HepG2 (cell line): ENCODE data around the gene HSD3B1. TPM values are rescaled to one million over a fixed set of nuclear protein-coding genes. Genes with fewer than 3 reads are reported as not detected.

Experiments
- ATAC-seq: fragments of 200-7000 bp; cut with Tn5 transposase; 3 replicates; pipeline ENCODE4 v1.9.1; 2020; ENCODE audit warnings: mild to moderate bottlenecking, moderate library complexity
- BruUV-seq: library from RNA; stranded (reverse); fragments of 400-500 nt; replicated peaks from 2 replicates; lab custom pipeline; 2021; lab: Mats Ljungman, UMichigan
- CTCF ChIA-PET: fragments of 300-600 bp; formaldehyde crosslinking; extraction: SDS; loops from one replicate; lab custom pipeline; 2021; ENCODE audit warnings: low total read pairs, inconsistent platforms, low intra/inter-chr PET ratio; lab: Yijun Ruan, JAX
- POLR2A ChIA-PET: fragments of 350-600 bp; sonication (Branson Sonifier 250); formaldehyde crosslinking; loops from one replicate; lab custom pipeline; 2020; ENCODE audit warnings: antibody characterized with exemption, inconsistent platforms; lab: Yijun Ruan, JAX
- DNase-seq: peaks from one replicate; pipeline ENCODE4 v3.0.0-alpha.2; 2015; ENCODE audit warnings: low spot score
- FAIRE-seq: peaks from 3 replicates; lab custom pipeline; 2011; peaks lifted over from hg19 to GRCh38; lab: Jason Lieb, UNC
- H2AFZ ChIP-seq: one replicate; pipeline ENCODE4 v1.6.1; 2011; ENCODE audit warnings: low read length, inconsistent platforms
- H3K27ac ChIP-seq: fragments of 300-600 bp; 3 replicates; pipeline ENCODE4 v1.8.0; 2011; ENCODE audit warnings: mixed run types, mild to moderate bottlenecking, mixed read lengths, low read length, inconsistent platforms; ENCODE audit not compliant: insufficient read depth; ENCODE audit errors: extremely low read length
- H3K27me3 ChIP-seq, 2 experiments: fragments of 200-600 bp in 1 of 2; 2 replicates in 1 of 2; 3 replicates in 1 of 2; pipeline versions ENCODE4 v1.6.0 to v1.8.0; 2011; ENCODE audit warnings: low read length in 2 of 2, mild to moderate bottlenecking in 2 of 2, moderate library complexity in 2 of 2, inconsistent platforms in 1 of 2; ENCODE audit not compliant: insufficient read depth in 2 of 2, control insufficient read depth in 1 of 2
- H3K36me3 ChIP-seq, 2 experiments: fragments of 200-600 bp in 1 of 2; replicated peaks in 1 of 2; 2 replicates in 1 of 2; 3 replicates in 1 of 2; pipeline versions ENCODE4 v1.5.1 to v1.8.0; 2011; ENCODE audit warnings: low read length in 2 of 2, inconsistent platforms in 1 of 2; ENCODE audit not compliant: insufficient read depth in 2 of 2, control insufficient read depth in 1 of 2
- H3K4me1 ChIP-seq: 2 replicates; pipeline ENCODE4 v1.5.1; 2012; ENCODE audit warnings: low read length, inconsistent platforms; ENCODE audit not compliant: insufficient read depth
- H3K4me2 ChIP-seq: 2 replicates; pipeline ENCODE4 v1.6.0; 2011; ENCODE audit warnings: low read depth, low read length, inconsistent platforms
- H3K4me3 ChIP-seq, 3 experiments: fragments of 200-600 bp in 1 of 3; sonication (generic), shearing (Covaris generic) in 1 of 3; replicated peaks in 1 of 3; 2 replicates each; pipeline ENCODE4 v1.5.1; 2011 to 2016; ENCODE audit warnings: low read length in 3 of 3, inconsistent platforms in 2 of 3, low read depth in 2 of 3, mild to moderate bottlenecking in 2 of 3, control low read depth in 1 of 3, mixed read lengths in 1 of 3; ENCODE audit not compliant: insufficient read depth in 1 of 3
- H3K79me2 ChIP-seq: one replicate; pipeline ENCODE4 v1.6.1; 2011; ENCODE audit warnings: low read length, inconsistent platforms; ENCODE audit not compliant: insufficient read depth
- H3K9ac ChIP-seq: 2 replicates; pipeline ENCODE4 v1.6.0; 2011; ENCODE audit warnings: mild to moderate bottlenecking, low read depth, low read length, inconsistent platforms; ENCODE audit not compliant: insufficient read depth
- H3K9me3 ChIP-seq: 2 replicates; pipeline ENCODE4 v1.5.1; 2012; ENCODE audit warnings: mild to moderate bottlenecking, low read length
- H4K20me1 ChIP-seq: 2 replicates; pipeline ENCODE4 v1.6.0; 2011; ENCODE audit warnings: inconsistent platforms, mild to moderate bottlenecking, low read length, moderate library complexity; ENCODE audit not compliant: insufficient read depth
- CCAR2 ChIP-seq: fragments of 200-400 bp; formaldehyde crosslinking; optimal IDR thresholded peaks from 2 replicates; pipeline ENCODE3; 2018; ENCODE audit warnings: low read depth, mild to moderate bottlenecking, low read length, moderate library complexity
- TEAD3 ChIP-seq: optimal IDR thresholded peaks from 2 replicates; pipeline ENCODE3; 2016; ENCODE audit warnings: borderline replicate concordance
- ZFP82 ChIP-seq: sonication (generic); formaldehyde crosslinking; IDR thresholded peaks from 2 replicates; pipeline ENCODE4 v1.5.1; 2020; ENCODE audit warnings: mild to moderate bottlenecking, missing genetic modification reagents, borderline replicate concordance
- ZNF335 ChIP-seq: sonication (generic); formaldehyde crosslinking; IDR thresholded peaks from 2 replicates; pipeline ENCODE4 v1.4.0; 2020; ENCODE audit warnings: missing genetic modification reagents
- ZNF530 ChIP-seq: sonication (generic); formaldehyde crosslinking; IDR thresholded peaks from 2 replicates; pipeline ENCODE4 v1.5.0; 2020; ENCODE audit warnings: low read depth, mild to moderate bottlenecking, missing genetic modification reagents
- ZNF790 ChIP-seq: sonication (generic); formaldehyde crosslinking; IDR thresholded peaks from 2 replicates; pipeline ENCODE4 v1.8.0; 2022; ENCODE audit warnings: missing genetic modification reagents, mild to moderate bottlenecking, borderline replicate concordance
- WGBS: methylation state at CpG from one replicate; pipeline ENCODE4 v1.1.6; 2017; ENCODE audit warnings: low lambda C conversion rate; 5-methylcytosine and 5-hydroxymethylcytosine counted together
- in situ Hi-C: cut with HindIII; loops from 2 replicates; pipeline ENCODE4 v1.10.0; 2017; ENCODE audit warnings: low pct_unique_long_range_greater_than_20kb; ENCODE audit not compliant: extremely low pct_ligation_motif_present
- intact Hi-C: fragments of 100-400 bp; cut with micrococcal nuclease; formaldehyde crosslinking; loops from one replicate; pipeline ENCODE4 v1.10.0; 2022; ENCODE audit not compliant: unreplicated experiment
- polyA plus RNA-seq, 8 experiments: library from polyadenylated mRNA; depleted of rRNA in 3 of 8; stranded (reverse) in 7 of 8; unstranded in 1 of 8; fragments of >200 nt; fragmentation: Illumina TruSeq in 4 of 8; extraction: Trizol in 4 of 8; gene quantifications; 2 replicates each; pipeline versions ENCODE4 v1.2.1 to v1.2.3, GENCODE V29; 2011 to 2016; ENCODE audit warnings: low read depth in 4 of 8, missing spikeins in 1 of 8, mixed read lengths in 1 of 8; ENCODE audit not compliant: insufficient read depth in 1 of 8
- total RNA-seq, 5 experiments: library from RNA; depleted of rRNA; stranded (reverse); fragments of >200 nt; fragmentation: Illumina TruSeq; extraction: Trizol; gene quantifications; 2 replicates each; pipeline ENCODE4 v1.2.3, GENCODE V29; 2016; ENCODE audit warnings: low read depth in 1 of 5
- TF ChIP-seq, protein P1 (sequence below): sonication (generic); formaldehyde crosslinking; IDR thresholded peaks from 2 replicates; pipeline ENCODE4 v1.4.0; 2020; ENCODE audit warnings: missing genetic modification reagents, borderline replicate concordance

Gene HSD3B1
- total and polyA plus RNA-seq, 2 of the 13 experiments (the other 11 are each of a cell fraction or from before 2014, with no cell fraction given) = not detected

DNA sequence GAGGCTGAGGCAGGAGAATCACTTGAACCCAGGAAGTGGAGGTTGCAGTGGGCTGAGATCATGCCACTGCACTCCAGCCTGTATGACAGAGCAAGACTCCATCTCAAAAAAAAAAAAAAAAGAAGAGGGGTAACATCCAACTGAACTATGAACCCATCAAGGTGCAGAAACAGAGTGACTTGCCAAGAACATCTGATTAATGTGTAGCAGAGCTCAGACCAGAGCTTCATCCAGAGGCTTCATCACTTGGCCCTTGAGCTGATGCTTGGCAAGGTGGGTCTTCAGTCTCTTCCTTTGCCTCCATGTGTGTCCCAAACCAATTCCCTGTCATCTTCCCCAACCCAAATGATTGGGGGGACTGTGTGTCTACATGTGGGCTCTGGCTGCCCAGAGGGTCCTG is 32.6 kb downstream of the HSD3B1 start:
- Histone ChIP-seq H3K9me3 (no peaks in the 10 kb centered on the region), H3K79me2 (no peaks in the 10 kb centered on the region), H2AFZ (no peak overlapping the region)
- TF ChIP-seq ZFP82 (CRISPR knock-in tag) (no peak), ZNF530 (CRISPR knock-in tag) (no peak), CCAR2 (no peak), ZNF335 (no peak), TEAD3 (CRISPR knock-in tag) (no peak)
- TF ChIP-seq, all 625 proteins: peak for 0
- CTCF ChIA-PET = no interaction called here
- Histone ChIP-seq H4K20me1 (no peaks in the 10 kb centered on the region), H3K9ac (no peak overlapping the region), H3K27ac (no peak overlapping the region), H3K4me3 (no peak overlapping the region), H3K4me2 (no peak overlapping the region), H3K27me3 (no peaks in the 10 kb centered on the region), H3K4me1 (peaks cover 6% of the 10 kb centered on the region; the same call in 1 of the 2 replicates), H3K36me3 (no peaks in the 10 kb centered on the region)
- FAIRE-seq (no peak), DNase-seq (no peak), ATAC-seq (no peak)
- BruUV-seq = no TSS peak
- POLR2A ChIA-PET = no interaction called here
- in situ Hi-C loops (no loop called here), intact Hi-C loops (loop anchor here (10.0 kb wide), 1 partner anchor 55 kb away; no protein-coding TSS in a partner anchor)

GRCh38 chr1:119541389-119541788 is 34.4 kb downstream of the HSD3B1 start:
- Histone ChIP-seq H3K4me1 (peaks cover 6% of the 10 kb centered on the region; the same call in 1 of the 2 replicates), H3K4me2 (no peak overlapping the region), H3K36me3 (no peaks in the 10 kb centered on the region), H3K4me3 (no peak overlapping the region), H2AFZ (no peak overlapping the region), H3K79me2 (no peaks in the 10 kb centered on the region), H3K27ac (no peak overlapping the region), H3K9me3 (no peaks in the 10 kb centered on the region), H3K9ac (no peak overlapping the region), H3K27me3 (no peaks in the 10 kb centered on the region), H4K20me1 (no peaks in the 10 kb centered on the region)
- WGBS = 35% methylated on average over 3 of the region's 3 CpGs
- FAIRE-seq (no peak), ATAC-seq (no peak), DNase-seq (no peak)
- no peak for TF ChIP-seq ZNF790 (CRISPR knock-in tag)
- TF ChIP-seq, protein P1, sequence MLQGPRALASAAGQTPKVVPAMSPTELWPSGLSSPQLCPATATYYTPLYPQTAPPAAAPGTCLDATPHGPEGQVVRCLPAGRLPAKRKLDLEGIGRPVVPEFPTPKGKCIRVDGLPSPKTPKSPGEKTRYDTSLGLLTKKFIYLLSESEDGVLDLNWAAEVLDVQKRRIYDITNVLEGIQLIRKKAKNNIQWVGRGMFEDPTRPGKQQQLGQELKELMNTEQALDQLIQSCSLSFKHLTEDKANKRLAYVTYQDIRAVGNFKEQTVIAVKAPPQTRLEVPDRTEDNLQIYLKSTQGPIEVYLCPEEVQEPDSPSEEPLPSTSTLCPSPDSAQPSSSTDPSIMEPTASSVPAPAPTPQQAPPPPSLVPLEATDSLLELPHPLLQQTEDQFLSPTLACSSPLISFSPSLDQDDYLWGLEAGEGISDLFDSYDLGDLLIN (CRISPR knock-in tag) = no peak
- BruUV-seq = no TSS peak
- intact Hi-C loops = loop anchor here (10.0 kb wide), 1 partner anchor 53 kb away; no protein-coding TSS in a partner anchor
- CTCF ChIA-PET = no interaction called here
- in situ Hi-C loops = no loop called here
- POLR2A ChIA-PET = no interaction called here
